KG1 (cell line): Measurements from ENCODE around the gene TXNDC5.
"Not testable (repeated sequence)": the region's sequence is repeated elsewhere in the genome, so short reads cannot be mapped to it uniquely, and the experiment has no call there.

Experiments
- DNase-seq: peaks from one replicate; lab custom pipeline; 2025; lab: John Stamatoyannopoulos, UW

TXNDC5 gene

DNA sequence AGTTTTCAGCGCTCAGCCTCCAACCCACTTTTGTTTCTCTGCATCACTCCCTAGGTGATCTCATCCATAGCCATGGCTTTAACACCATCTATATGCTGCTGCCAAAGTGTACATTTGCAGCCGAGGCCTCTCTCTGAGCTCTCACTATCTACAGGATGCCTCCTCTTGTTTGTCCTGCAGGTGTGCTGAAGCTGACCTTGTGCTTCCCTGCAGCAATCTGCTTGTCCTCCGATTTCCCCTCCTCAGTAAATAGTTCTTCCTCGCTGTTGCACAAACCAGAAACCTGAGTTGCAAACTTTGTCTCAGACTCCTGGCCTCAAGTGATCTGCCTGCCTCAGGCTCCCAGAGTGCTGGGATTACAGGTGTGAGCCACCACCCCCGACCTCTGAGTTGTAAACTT is 3.7 kb upstream of the TXNDC5 start:
- DNase-seq, result no peak

DNA sequence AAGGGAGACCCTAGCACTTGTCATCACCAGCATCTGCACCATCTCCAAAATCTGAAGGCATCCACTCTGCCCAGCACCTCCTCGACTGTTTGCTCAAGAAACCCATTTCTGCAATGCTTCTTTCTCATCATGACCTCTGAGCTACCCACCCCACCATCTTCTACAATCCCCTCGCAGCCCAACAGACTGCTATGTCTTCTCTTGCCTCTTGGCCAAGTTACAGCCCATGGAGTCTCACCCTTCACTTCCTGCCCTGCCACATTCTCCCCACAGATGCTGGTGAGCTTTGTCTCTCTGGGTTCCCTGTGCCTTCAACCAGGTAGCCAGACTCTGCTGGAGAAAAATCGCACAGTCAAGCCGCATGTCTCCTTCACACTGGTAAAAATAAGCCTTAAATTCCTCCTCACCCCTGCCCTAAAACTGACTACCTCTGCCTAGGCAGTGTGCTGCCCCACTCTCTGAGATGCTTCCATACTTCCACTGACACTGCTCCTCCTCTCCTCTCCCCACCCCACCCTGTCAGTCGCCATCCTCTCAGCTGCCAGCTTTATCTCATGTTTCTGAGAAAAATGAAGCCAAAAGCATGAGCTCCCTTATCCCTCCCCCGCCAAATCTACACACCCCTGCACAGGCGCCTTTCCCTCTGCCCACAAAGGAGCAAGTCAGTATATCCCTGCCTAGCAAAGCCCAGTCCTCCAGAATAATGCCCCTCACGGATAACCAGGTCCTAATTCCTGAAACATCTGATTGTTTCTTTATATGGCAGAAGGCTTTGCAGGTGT is 2.3 kb upstream of the TXNDC5 start:
- no peak for DNase-seq

DNA sequence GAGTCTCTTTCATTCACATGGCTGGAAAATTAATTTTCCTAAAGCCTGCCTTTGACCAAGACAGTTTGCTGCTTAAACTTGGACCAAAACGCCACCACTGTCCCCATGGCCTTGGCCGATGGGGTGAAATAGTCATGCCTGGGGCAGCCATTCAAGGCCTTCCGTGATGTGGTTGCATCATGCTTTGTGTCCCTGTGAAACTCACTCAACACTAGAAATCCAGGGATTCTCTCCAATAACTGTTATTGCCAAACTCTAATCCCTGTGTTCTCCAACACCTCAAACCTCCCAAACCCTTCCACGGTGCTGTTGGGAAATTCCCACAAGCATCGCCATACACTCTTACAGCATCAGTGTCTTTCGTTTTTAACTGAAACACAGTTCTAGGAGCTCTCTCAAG is 1.4 kb upstream of the TXNDC5 start:
- DNase-seq, result no peak

DNA sequence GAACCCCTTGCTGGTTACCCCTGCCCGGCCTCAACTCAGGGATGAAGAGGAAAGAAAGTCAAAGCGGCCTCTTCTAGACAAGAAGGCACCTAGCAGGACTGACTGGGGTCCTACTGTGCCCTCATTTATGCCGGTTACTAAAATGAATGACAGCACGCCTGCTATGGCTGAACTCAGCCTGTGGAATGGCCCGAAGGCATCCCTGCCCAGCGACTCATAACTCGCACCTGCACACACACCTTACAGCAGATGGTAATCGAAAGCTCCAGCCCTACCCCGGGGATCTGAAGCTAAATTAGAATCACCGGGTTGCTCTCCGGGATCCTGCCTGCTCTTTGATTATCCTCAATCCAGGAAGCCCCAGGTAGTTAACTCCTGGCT is 747 bp upstream of the TXNDC5 start:
- no peak for DNase-seq

DNA sequence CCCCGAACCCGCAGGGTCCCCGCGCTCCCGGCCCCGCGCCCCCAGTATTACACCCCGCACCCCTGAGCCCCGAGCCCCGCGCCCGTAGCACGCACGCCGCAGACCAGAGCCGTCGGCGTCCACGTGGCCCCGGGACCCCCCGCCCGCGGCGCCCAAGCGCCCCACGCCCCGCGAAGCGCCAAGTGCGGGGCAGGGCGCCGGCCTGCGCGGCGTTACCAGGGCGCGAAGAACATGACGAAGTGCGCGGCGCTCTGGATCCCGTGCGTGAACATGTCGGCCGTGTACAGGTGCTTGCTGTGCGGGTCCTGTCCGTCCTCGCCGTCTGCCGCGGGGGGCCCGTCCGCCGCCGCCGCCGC is 312 bp downstream of the TXNDC5 start:
- DNase-seq, result no peak

DNA sequence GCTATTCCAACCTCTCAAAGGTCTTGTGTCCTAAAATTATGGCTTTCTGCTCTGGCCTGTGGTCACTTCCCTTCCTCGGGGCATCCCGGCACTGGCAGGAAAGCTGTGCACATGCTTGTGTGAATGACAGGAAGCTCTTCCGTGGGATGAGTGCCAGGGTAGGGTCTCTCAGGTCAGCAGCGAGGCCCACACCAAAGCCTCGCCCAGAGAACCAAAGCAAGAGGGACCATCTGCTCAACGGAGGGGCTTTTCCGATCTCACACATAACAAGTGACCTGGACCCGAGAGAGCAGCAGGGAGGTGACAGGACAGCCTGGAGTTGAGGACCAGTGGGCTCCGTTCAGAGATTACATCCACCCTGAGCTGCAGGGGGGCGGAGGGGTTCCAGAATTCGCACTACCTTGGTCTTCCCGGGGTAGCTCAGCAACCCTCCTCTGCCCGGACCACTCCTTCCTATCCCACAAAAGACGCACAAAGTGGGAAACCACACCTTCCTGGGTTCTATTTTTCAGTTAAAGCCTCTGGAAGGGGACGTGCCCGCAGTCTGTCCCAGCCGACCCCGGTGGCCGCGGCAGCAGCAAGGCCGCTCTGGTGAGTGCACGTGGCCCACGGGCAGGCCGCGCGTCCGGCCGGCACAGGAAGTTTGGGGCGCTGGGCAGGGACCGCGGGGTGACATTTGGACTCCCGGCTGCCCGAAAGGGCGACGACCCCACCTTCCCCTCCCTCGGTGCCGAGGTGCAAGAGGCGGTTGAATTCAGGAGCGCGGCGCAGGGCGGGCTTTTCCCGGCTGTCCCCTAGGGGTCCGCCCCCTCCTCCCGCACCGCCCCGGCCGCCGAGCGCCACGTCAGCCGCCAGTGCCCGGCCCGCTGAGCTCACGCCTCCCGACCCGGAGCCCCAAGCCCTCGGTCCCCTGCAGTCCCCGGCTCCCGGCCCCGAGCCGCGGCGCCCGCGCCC is 988 bp downstream of the TXNDC5 start:
- peak; percentile 24 for DNase-seq

DNA sequence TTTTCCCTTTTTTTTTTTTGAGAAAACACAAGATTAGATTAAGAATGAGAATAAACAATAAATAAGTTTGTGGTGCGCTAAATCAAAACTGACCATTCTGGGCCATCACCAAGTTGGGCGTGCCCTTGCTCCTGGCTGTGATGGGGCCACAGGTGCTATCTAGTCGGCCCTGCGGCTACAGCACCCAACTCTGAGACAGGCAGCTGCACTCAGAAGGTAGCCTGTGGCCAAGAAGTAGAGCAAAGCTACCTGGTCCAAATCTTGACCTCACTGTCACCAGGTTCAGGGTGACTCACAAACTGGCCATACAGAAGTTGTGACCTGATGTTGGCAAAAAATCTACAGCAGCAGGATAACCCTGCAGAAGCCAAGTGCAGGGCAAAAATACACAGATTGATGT is 3.4 kb downstream of the TXNDC5 start:
- DNase-seq, result no peak

DNA sequence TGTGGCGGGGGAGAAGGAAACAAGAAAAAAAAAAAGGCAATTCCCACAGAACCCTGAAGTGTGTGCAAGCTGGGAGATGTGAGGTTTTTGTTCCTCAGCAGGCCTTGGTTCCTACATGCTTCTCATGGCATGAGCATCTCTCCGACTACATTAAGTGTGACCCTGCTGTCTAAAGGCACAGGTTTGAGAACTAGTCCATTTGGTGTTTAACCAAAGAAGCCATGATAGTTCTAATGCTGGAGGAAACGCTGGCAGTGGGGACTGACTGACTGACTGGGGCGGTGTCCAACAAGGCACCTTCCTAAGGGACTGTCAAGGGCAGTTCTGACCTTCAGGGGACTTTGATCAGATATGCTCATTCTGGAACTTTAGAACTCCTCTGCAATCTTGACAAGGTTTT is 3.8 kb downstream of the TXNDC5 start:
- DNase-seq, result no peak

DNA sequence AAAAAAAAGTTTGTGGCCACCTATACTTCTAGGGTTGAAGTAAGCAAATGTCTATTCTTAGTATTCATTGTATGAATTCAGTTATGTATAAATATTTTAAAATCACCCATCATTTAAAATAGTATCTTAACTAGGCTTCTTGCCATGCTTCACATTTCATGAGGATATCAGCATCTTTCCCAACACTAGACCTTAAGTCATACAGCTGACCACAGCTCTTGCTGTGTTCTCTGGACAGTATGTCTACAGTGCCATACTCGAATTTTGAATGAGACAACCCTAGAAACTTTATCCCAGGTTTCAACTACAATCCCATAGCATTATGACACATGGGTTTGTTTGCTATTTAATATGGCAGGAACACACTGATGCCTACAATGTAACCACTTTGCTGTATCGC is 5.2 kb downstream of the TXNDC5 start:
- no peak for DNase-seq

DNA sequence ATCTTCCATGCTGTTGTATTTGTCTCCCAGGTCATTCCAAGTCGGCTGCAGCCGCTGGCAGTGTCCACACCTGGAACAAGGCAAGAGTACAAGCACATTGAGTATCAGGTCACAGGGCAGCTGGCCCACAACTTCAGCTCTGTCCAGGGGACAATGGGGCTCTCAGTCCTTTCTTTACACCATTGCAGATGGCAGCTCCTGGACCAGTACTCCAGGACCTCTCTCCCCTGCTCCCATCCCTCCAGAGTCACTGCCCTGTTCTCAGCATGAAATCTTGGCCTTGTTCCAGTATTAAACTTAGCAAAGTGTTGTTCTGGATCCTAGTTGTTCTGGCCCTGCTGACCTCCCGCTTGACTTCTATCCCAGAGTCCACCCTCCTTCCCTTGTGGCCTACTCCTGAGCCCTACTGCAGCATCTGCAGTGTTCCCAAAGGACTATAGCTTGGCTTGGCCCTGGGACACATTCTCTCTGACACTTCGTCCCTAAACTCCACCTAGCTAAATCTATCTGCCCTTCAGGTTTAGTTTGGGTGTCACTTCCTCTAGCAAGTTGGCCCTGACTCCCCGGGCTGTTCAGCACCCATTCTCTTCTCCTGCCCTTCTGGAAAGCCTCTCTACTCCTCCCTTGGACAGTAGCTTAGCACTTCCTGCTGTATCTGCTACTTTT is 5.8 kb downstream of the TXNDC5 start:
- no peak for DNase-seq

DNA sequence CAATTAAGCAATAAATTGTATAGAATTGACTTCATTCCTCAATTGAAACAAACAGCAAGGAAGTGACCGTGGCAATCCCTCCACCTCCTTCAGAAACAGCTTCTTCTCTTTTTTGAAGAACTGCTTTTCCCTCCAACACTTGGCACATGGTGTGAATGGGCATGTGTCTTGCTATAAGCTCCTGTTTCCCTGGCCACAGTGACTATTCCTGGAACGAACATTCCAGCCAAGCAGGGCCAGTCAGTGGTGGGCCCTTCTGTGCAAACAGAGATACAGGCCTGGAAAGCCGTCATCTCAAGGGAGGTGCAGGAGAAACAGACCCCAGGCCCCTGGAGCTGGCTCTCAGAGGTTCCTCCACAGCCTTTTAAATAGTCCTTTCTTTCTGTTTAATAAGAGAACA is 6.9 kb downstream of the TXNDC5 start:
- DNase-seq, result no peak

DNA sequence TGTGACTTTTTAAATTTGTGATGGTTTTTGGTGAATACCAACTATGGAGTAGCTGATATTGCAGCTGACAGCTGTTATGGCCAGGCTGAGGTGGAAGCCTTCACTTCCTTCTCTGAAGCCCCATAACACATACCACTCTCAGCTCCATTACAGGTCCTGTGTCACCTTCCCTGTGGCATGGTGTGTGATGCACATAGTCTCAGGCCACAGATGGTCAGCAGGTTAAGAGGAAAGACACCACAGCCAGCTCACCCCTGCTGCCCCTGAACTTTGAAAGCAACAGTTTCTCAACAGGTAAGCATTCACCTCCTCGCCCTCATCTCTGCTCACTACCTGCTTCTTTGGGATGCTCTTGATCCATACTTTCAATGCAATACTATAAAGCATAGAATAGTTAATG is 7.7 kb downstream of the TXNDC5 start:
- DNase-seq, result no peak

DNA sequence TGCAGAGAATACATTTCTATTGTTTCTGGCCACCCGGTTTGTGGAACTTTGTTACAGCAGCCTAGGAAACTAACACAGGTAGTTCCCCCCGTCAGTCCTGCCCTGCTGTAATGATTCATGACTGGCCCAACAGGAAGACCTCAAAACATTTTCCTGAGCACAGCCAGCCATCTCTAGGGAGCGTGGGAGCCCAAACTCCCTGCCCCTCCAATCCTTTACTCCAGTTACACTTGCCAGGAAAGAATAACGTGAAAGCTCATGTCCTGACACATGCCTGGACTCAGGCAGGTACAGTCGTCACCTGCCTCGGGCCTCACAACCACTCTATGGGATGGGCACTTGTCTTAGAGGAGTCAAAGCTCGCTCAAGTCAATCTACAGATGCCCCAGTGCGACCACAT is 8.4 kb downstream of the TXNDC5 start:
- DNase-seq, result no peak

DNA sequence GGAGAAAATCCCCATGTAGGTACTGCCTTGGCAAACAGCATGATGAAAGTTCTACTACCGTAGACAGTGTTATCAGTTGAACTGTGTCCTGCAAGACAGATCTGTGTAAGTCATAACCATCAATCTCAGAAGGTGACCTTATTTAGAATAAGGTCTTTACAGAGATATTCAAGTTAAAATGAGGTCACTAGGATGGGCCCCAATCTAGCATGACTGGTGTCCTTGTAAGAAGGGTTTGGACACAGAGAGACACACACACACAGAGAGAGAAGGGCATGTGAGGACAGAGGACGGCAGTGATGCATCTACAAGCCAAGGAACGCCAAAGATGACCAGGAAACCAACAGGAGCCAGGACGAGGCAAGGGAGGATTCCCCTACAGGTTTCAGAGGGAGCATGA is 8.8 kb downstream of the TXNDC5 start:
- DNase-seq, result no peak

DNA sequence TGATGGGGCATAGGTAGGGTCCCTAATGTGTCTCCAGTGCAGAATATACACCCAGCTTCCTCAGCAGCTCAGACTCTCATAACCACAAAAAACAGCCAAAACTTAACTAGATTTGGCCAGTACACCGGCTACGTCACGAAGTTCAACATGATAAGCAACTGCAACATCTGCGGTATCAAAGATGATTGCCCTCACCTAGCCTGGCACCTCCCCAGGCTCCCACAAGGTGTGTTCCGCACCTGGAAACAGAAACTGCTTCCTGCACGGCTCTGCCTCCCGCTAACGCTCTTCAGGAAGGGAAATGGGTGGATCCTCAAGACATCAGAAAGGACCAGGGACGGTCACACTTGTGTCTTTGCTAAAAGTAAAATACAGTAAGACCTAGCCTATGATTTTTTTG is 9.5 kb downstream of the TXNDC5 start:
- DNase-seq, result no peak

DNA sequence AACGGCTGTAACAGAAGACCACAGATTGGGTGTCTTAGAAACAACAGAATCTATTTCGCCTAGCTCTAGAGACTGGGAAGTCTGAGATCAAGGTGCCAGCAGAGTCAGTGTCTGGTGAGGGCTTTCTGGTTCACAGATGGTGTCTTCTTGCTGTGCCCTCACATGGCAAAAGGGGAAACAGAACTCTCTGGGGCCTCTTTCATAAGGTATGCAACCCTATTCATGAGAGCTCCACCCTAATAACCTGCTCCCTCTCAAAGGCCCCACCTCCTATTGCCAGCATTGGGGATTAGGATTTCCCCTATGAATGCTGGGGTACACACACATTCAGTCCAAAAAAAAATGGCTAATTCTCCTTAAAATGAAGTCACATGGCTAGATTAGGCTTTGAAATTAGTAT is 10.0 kb downstream of the TXNDC5 start:
- DNase-seq, result no peak

DNA sequence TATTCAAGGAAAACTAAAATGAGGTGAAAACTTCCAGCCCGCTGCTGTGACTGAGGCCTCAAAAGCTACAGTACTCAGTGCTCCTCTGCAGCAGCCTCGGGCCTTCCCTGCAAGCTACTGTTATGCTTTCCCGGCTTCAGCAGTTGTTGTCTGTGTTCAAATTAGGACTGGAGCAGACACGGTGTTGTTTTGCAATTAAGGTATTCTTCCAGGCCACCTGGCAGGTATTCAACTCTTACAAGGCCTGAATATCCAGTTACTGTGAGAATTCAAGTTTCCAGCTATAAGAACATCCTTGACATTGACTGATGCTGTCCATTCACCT is 10.7 kb downstream of the TXNDC5 start:
- DNase-seq, result no peak

DNA sequence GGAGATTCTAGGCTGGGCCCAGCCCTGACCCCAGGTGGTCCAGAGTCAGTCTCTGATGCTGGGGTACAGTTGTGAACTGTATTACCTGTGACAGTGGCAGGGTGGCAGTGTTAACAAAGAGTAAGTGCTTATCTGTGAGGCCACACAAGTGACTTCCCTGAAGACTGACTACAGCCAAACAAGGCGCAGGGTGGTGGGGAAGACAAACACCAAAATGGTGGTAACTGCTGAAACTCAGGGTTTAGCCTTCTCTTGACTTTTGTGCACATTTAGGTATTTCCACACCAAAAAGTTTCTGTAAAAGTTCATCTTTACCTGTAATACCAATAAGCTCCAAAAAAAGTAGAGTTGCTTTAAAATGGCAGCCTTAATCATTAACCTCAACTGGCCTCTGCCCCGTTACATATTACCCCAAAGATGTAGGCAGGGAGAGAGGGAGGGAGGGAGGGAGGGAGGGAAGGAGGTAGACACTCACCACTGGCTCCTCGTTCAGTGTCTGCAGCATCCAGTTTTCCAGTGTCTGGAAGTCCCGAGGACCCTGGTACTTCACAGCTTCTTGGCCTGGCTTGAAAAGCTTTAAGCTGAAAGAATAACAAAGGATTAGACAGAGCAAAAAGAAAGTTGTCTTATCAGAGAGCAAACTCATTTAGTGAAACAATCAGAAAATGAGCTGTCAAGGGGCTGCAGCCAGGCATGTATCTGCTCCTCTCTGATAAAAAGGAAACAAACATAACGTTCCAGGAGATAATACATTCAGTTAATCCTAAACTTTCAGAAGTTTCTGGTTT is 11.3 kb downstream of the TXNDC5 start:
- DNase-seq, result no peak

DNA sequence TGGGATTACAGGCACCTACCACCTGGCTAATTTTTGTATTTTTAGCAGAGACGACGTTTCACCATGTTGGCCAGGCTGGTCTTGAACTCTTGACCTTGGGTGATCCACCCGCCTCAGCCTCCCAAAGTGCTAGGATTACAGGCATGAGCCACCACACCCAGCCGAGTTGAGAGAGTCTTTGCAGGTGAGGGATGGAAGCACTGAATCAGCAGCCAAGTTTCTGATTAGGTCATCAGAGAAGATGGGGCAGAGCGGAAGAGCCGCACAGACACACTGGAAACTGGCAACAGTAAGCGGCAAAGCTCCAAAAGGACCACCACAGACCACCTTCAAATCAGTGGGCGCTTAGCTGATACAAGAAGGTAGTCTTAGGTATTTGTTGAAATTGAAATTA is 12.4 kb downstream of the TXNDC5 start:
- not testable (repeated sequence) for DNase-seq

DNA sequence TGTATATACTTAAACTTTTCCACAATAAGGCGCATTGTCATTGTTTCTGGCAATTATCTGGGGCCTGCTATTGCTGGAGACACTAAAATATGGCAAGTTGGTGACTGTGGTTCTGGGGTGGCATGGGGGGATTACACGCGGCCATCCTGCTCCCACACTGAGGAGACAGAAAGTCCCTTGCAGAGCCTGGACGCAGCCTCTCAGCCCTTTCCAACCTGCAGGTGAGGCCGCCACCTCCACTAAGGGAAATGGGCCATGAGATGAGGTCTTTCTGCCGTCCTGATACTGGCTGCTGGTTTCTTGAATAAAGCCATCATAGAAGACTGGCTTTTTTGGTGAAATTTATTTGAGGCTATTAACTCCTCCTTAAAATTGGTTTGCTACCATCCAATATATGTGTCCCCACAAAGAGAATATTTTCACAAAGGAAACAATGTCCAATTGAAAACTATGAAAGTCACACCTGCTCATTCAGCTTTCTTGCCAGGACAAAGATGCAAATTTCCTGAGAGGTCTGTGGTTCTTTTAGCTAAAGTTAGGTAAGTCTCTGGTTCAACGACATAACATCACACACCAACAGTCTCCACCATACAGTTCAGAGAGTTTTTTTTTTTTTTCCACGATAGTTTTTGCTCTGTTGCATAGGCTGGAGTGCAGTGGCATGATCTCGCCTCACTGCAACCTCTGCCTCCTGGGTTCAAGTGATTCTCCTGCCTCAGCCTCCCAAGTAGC is 13.0 kb downstream of the TXNDC5 start:
- no peak for DNase-seq

DNA sequence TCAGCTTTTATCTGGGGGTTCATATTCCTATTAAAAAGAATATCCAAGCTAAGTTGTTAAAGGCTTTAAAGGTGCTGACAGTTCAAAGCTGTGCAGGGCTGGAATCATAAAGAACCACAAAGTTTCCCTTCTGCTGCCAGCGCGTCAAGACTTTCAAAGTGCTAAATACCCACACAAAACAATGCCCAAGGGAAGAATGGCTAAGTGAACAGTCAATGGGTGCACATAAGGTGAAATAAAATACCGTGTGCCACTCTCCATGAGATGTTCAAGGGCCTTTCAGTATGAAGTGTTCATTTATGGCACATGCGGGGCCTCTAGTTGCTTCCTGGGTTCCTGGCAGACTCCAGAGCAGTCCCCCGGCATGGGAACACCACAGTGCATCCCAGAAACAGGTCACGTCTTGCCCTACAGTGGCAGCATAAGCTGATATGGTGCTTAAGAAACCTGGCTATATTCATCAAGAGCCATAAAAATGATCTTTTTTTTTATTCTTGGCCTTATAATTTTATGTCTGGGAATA is 14.1 kb downstream of the TXNDC5 start:
- DNase-seq, result no peak

DNA sequence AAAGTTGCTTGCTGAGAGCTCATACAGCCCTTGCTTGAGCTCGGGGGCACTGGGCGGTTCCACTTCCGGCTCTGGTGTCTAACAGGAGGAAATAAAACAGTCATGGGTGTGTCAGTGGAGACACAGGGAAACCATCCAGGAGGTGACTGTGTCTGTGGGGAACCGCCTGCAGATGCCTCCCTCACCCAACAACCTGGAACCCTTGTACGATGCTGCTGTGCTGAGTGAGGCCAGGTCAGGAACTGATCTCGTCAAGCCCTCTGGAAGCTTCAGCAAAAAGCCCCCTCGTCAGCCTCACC is 15.5 kb downstream of the TXNDC5 start:
- DNase-seq, result no peak
